Stimulated activated CD4-positive, alpha-beta T cell treated with anti-CD3 and anti-CD28 coated beads, TNF-alpha, amount 100 ng/mL, for 48 hours (primary cell): Measurements from ENCODE around the gene TBC1D3H.
"Not testable (repeated sequence)": the region's sequence is repeated elsewhere in the genome, so short reads cannot be mapped to it uniquely, and the experiment has no call there.

ENCODE experiments used
- DNase-seq, 3 donors: peaks; one replicate each; pipeline ENCODE4 v3.0.0-alpha.2; 2020; ENCODE audit warnings: low read depth in 3 of 3

Gene TBC1D3H

GRCh38 chr17:36388385-36389245 lies at the start of gene TBC1D3H:
Gene TBC1D3H (minus strand): TSS chr17:36388435. CDS start chr17:36386895, 1,540 bp downstream.
- DNase-seq: not testable (repeated sequence)

GRCh38 chr17:36428891-36429290 lies 40.7 kb upstream of the TBC1D3H start:
- not testable (repeated sequence) for DNase-seq

GRCh38 chr17:36415180-36415941 lies 27.1 kb upstream of the TBC1D3H start:
- DNase-seq: not testable (repeated sequence)

- not testable (repeated sequence) for DNase-seq
Observed at GRCh38 chr17:36390943-36391645, 2.9 kb upstream of the TBC1D3H start.

GRCh38 chr17:36375938-36376337 lies 12.3 kb downstream of the TBC1D3H start:
- not testable (repeated sequence) for DNase-seq

- DNase-seq: not testable (repeated sequence)
Observed at GRCh38 chr17:36362496-36362895, 25.7 kb downstream of the TBC1D3H start.
